Esophagus squamous epithelium (tissue), 4 donors: ENCODE data around the gene ECI1.

Source experiments
- POLR2A ChIP-seq, 4 donors: fragments of 450-650 bp; IDR thresholded peaks; one replicate each; pipeline ENCODE4 v1.6.1; 2017; ENCODE audit warnings: antibody characterized with exemption in 4 of 4, mild to moderate bottlenecking in 4 of 4, moderate library complexity in 3 of 4
- TF ChIP-seq, protein P1 (sequence below), 6 experiments: fragments of 450-650 bp in 4 of 6; fragments of 200-600 bp in 2 of 6; sonication (generic) in 2 of 6; IDR thresholded peaks; one replicate each; pipeline ENCODE4 v1.5.1; 2016 to 2019; ENCODE audit warnings: antibody characterized with exemption in 6 of 6, mild to moderate bottlenecking in 4 of 6, moderate library complexity in 4 of 6

DNA sequence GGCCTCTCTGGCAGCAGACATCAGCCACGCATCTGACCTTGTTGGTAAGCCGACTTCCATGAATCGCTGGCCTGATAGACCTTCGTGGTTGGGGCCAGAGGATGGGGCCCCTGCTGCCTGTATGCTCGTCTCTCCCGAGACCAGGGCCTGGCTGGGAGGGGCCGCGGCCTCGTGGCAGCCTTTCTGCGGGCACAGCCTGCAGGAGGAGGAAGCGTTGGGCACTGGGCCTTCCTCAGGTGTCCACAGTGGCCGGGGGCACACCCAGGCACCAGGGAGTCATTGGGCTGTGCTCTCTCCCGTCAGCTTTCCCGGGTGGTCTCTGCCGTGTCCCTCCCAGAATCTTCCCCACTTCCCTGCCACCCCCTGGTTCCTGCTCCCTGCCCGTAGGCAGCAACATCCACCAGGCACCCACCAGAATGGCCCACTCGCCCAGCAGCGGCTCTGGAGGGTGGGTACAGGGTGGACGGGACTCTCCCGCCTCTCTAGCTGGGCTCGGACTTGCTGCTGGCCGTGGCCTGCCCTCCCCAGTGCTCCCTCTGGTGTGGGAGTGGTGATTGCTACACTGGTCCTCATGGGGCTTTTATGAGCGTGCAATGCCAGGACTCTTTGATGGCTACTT lies 21.6 kb downstream of the ECI1 start:
- TF ChIP-seq, protein P1, sequence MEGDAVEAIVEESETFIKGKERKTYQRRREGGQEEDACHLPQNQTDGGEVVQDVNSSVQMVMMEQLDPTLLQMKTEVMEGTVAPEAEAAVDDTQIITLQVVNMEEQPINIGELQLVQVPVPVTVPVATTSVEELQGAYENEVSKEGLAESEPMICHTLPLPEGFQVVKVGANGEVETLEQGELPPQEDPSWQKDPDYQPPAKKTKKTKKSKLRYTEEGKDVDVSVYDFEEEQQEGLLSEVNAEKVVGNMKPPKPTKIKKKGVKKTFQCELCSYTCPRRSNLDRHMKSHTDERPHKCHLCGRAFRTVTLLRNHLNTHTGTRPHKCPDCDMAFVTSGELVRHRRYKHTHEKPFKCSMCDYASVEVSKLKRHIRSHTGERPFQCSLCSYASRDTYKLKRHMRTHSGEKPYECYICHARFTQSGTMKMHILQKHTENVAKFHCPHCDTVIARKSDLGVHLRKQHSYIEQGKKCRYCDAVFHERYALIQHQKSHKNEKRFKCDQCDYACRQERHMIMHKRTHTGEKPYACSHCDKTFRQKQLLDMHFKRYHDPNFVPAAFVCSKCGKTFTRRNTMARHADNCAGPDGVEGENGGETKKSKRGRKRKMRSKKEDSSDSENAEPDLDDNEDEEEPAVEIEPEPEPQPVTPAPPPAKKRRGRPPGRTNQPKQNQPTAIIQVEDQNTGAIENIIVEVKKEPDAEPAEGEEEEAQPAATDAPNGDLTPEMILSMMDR (IDR thresholded peaks at IDR 0.05) = no peak
- TF ChIP-seq POLR2A (IDR thresholded peaks at IDR 0.05) = no peak
